Endothelial cell of umbilical vein (primary cell): ENCODE results near the gene TMEFF1.

Experiments used
- CTCF ChIP-seq, 2 donors: IDR thresholded peaks; 1 replicate in 1 of 2; 2 replicates in 1 of 2; pipeline ENCODE4 v1.5.1; 2011; ENCODE audit warnings: low read length in 2 of 2, mild to moderate bottlenecking in 2 of 2, moderate library complexity in 2 of 2, control low read depth in 1 of 2, inconsistent platforms in 1 of 2, low read depth in 1 of 2; ENCODE audit not compliant: insufficient read depth in 1 of 2; ENCODE audit errors: extremely low read depth in 1 of 2
- EZH2 ChIP-seq: IDR thresholded peaks from 2 replicates; pipeline ENCODE4 v1.6.1; 2012; ENCODE audit warnings: borderline replicate concordance, low read depth, mild to moderate bottlenecking, moderate library complexity, low read length, inconsistent platforms; ENCODE audit not compliant: severe bottlenecking
- GATA2 ChIP-seq: IDR thresholded peaks from 2 replicates; pipeline ENCODE4 v1.7.0; 2011; ENCODE audit warnings: low read depth, mild to moderate bottlenecking, moderate library complexity, mixed read lengths, low read length; ENCODE audit not compliant: insufficient read length, insufficient read depth
- MAX ChIP-seq: IDR thresholded peaks from 2 replicates; pipeline ENCODE4 v1.6.1; 2011; ENCODE audit not compliant: insufficient read depth, insufficient read length
- MYC ChIP-seq: IDR thresholded peaks from one replicate; pipeline ENCODE4 v1.6.1; 2011; ENCODE audit warnings: mild to moderate bottlenecking, low read depth, low read length
- POLR2A ChIP-seq: IDR thresholded peaks from 2 replicates; pipeline ENCODE4 v1.6.1; 2012; ENCODE audit warnings: low read depth, mild to moderate bottlenecking, control low read depth, low read length
- POLR2AphosphoS5 ChIP-seq: IDR thresholded peaks from 2 replicates; pipeline ENCODE4 v1.6.1; 2012; ENCODE audit warnings: low read depth, mild to moderate bottlenecking, control low read depth, low read length, moderate library complexity; ENCODE audit not compliant: insufficient read depth

- no peak for TF ChIP-seq CTCF (IDR thresholded peaks at IDR 0.05; ENCODE audit: extremely low read depth in 1 of 2, insufficient read depth in 1 of 2, low read depth in 1 of 2, low read length in 2 of 2)
- no peak for TF ChIP-seq POLR2A
- TF ChIP-seq EZH2: no peak
- no peak for TF ChIP-seq POLR2AphosphoS5
- TF ChIP-seq MYC: no peak
- no peak for TF ChIP-seq GATA2
- no peak for TF ChIP-seq MAX
These were observed 26.9 kb downstream of the TMEFF1 start for GRCh38 chr9:100499866-100500265.
